Ishikawa (cell line): ENCODE data around the gene CHTF18.

ENCODE experiments used
- CEBPB ChIP-seq: IDR thresholded peaks from 2 replicates; pipeline ENCODE4 v1.6.1; 2012
- CREB1 ChIP-seq: IDR thresholded peaks from 2 replicates; pipeline ENCODE4 v1.6.1; 2012; ENCODE audit warnings: low read depth
- EGR1 ChIP-seq: IDR thresholded peaks from 2 replicates; pipeline ENCODE4 v1.6.1; 2012
- EP300 ChIP-seq: IDR thresholded peaks from 2 replicates; pipeline ENCODE4 v1.6.1; 2012; ENCODE audit warnings: borderline replicate concordance
- FOXM1 ChIP-seq: IDR thresholded peaks from 2 replicates; pipeline ENCODE4 v1.6.1; 2012; ENCODE audit warnings: low read depth, borderline replicate concordance
- NFIC ChIP-seq: IDR thresholded peaks from 2 replicates; pipeline ENCODE4 v1.6.1; 2012
- RAD21 ChIP-seq: IDR thresholded peaks from 2 replicates; pipeline ENCODE4 v1.6.1; 2012; ENCODE audit warnings: low read depth
- TAF1 ChIP-seq: IDR thresholded peaks from 2 replicates; pipeline ENCODE4 v1.6.1; 2012; ENCODE audit warnings: low read depth, mild to moderate bottlenecking
- TCF12 ChIP-seq: IDR thresholded peaks from 2 replicates; pipeline ENCODE4 v1.6.1; 2012; ENCODE audit warnings: low read depth
- TEAD4 ChIP-seq: IDR thresholded peaks from 2 replicates; pipeline ENCODE4 v1.6.1; 2012
- YY1 ChIP-seq: IDR thresholded peaks from 2 replicates; pipeline ENCODE4 v1.6.1; 2012; ENCODE audit warnings: low read depth
- ZBTB7A ChIP-seq: IDR thresholded peaks from 2 replicates; pipeline ENCODE4 v1.6.1; 2012; ENCODE audit warnings: low read depth
- TF ChIP-seq, protein P1 (sequence below): IDR thresholded peaks from 2 replicates; pipeline ENCODE4 v1.6.1; 2012
- TF ChIP-seq, protein P2 (sequence below): IDR thresholded peaks from 2 replicates; pipeline ENCODE4 v1.6.1; 2012; ENCODE audit warnings: low read depth, mild to moderate bottlenecking
- TF ChIP-seq, protein P3 (sequence below): IDR thresholded peaks from 2 replicates; pipeline ENCODE4 v1.6.1; 2012

CHTF18 gene

DNA sequence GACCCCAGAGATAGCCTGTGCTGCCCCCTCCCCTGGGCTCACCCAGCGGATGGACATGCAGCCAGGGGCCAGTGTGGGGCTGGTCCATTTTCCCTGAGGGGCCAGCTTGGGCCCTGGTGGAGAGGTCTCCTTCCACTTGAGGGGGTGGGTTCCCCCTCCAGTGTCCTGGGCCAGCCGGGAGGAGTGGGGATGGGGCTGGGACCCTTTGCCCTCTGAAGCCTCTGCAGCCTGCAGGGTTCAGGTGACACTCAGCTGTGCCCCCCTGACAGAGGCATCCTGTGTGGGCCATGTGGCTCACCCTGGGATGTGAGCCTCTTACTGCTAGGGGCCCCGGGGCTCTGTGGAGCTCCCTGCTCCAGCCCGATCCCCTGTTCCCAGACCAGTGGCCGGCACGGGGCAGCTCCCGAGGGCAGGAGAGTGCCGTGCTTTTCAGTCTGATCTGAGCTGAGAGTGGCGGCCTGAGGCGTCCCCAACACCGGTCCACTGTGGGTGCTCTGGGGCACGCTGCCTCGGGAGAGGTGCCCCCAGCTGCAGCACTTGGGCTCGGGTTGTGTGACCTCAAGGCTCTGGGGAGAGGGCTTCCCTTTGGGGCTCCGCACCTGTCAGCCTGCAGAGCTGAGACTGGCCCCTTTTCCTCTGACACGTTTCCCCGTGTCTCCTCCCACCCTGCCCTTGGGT is 12.6 kb downstream of the CHTF18 start:
- TF ChIP-seq EGR1 (no peak), ZBTB7A (peak; percentile 24; the same call in 1 of the 2 replicates)

DNA sequence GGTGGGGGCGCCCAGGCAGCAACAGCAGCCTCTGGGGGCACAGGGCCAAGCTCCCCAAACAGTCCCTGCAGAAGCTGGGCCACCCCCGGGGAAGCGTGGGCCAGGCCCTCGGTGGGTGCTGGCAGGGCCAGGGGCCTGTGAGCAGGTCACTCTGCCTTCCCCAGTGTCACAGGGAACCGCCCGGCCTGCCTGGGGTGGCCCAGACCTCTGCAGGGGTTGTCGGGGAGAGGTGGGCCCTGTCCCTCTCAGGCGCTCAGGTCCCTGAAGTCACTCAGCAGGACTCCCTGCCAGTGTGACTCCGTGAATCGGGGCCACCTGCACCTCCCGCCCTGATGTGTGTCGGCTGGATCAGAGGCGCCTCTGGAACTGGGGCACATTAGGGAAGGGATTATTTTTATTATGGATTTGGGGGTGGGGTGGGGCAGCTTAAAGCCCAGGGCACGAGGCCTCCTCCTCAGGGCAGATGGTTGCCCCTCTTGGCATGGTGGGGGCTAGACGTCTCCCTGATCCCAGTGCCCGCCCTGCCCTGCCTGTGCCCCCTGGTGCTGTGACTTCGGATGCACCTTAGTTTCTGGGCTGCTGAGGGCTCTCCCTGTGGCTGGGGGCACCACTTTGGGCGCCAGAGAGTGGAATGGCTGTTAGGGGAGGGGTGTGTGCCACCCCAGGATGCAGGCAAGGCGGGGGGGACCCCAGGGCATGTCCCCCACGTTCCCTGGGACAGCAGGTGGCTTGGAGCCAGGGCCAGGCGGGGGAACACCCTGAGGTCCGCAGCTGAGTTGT is 13.4 kb downstream of the CHTF18 start:
- 0 out of 2 replicates have a peak, but pooled peaks have one; percentile 8 for TF ChIP-seq ZBTB7A
- TF ChIP-seq NFIC, result no peak

DNA sequence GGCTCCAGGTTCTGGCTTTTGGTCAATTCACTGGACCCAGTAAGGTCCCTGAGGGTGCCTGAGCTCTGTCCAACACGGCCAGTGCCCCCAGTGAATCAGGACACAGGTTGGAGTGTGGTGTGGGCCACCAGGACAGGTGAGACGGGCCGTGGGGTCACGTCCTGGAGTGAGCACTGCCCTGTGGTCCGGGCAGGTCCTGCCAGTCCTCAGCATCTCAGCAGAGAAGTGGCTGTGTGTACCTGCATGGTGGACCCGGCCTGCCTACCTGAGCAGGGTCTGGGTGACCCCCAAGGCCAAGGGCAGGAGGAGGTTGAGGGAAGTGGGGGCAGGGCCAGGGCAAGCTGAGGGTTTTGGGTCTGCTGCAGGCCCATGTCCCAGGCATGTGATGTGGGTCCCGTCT is 14.0 kb downstream of the CHTF18 start:
- TF ChIP-seq, protein P1, sequence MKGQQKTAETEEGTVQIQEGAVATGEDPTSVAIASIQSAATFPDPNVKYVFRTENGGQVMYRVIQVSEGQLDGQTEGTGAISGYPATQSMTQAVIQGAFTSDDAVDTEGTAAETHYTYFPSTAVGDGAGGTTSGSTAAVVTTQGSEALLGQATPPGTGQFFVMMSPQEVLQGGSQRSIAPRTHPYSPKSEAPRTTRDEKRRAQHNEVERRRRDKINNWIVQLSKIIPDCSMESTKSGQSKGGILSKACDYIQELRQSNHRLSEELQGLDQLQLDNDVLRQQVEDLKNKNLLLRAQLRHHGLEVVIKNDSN, result no peak
- TF ChIP-seq, protein P2, sequence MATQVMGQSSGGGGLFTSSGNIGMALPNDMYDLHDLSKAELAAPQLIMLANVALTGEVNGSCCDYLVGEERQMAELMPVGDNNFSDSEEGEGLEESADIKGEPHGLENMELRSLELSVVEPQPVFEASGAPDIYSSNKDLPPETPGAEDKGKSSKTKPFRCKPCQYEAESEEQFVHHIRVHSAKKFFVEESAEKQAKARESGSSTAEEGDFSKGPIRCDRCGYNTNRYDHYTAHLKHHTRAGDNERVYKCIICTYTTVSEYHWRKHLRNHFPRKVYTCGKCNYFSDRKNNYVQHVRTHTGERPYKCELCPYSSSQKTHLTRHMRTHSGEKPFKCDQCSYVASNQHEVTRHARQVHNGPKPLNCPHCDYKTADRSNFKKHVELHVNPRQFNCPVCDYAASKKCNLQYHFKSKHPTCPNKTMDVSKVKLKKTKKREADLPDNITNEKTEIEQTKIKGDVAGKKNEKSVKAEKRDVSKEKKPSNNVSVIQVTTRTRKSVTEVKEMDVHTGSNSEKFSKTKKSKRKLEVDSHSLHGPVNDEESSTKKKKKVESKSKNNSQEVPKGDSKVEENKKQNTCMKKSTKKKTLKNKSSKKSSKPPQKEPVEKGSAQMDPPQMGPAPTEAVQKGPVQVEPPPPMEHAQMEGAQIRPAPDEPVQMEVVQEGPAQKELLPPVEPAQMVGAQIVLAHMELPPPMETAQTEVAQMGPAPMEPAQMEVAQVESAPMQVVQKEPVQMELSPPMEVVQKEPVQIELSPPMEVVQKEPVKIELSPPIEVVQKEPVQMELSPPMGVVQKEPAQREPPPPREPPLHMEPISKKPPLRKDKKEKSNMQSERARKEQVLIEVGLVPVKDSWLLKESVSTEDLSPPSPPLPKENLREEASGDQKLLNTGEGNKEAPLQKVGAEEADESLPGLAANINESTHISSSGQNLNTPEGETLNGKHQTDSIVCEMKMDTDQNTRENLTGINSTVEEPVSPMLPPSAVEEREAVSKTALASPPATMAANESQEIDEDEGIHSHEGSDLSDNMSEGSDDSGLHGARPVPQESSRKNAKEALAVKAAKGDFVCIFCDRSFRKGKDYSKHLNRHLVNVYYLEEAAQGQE, result no peak; the same call in 1 of the 2 replicates
- TF ChIP-seq CEBPB, result no peak
- TF ChIP-seq CREB1, result no peak

DNA sequence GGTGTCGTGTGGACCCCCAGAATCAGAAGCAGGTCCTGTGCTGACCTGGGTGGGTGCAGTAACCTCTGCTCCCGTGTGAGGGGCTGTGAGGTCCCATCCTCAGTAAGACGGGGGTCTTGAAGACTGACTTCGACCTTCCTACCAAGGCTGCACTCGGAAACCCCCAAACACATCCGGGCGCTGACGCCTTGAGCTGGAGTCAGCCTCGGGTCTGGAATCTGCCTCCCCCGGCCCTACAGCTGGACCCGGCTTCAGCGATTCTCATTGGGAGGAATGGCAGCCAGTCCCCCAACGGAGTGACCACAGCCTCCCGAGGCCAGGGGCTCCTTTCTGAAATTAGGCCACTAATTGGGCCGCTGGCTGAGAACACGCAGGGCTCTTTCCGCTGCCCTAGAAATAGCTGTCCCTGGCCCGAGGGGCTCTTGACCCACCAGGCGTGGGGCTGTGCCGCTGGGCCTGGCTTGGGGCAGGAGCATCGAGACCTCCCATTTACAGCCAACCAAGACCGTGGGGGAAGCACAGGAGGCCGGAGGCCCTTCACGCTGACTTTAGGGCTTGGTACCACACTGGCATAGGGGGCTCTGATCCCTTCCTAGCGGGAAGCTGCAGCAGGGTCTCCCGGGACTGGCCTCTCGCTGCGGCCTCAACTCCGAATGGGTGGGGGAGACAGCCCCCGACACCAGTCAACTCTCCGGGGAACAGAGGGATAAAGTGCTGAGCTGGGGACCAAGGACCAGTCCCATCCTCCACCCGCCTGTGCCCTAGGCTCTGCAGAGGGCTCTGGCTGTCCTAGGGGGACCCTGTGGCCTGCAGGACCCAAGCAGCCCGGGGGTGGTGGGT is 14.7 kb downstream of the CHTF18 start:
- TF ChIP-seq, protein P1, result no peak
- no peak for TF ChIP-seq CREB1
- TF ChIP-seq CEBPB, result no peak
- no peak for TF ChIP-seq TAF1
- TF ChIP-seq ZBTB7A, result no peak
- TF ChIP-seq EGR1, result no peak
- no peak for TF ChIP-seq TEAD4
- TF ChIP-seq NFIC, result no peak
- TF ChIP-seq TCF12, result no peak
- TF ChIP-seq, protein P2, result no peak
- no peak for TF ChIP-seq FOXM1
- no peak for TF ChIP-seq YY1
- no peak for TF ChIP-seq RAD21
- TF ChIP-seq, protein P3, sequence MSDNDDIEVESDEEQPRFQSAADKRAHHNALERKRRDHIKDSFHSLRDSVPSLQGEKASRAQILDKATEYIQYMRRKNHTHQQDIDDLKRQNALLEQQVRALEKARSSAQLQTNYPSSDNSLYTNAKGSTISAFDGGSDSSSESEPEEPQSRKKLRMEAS, result no peak
- no peak for TF ChIP-seq EP300

DNA sequence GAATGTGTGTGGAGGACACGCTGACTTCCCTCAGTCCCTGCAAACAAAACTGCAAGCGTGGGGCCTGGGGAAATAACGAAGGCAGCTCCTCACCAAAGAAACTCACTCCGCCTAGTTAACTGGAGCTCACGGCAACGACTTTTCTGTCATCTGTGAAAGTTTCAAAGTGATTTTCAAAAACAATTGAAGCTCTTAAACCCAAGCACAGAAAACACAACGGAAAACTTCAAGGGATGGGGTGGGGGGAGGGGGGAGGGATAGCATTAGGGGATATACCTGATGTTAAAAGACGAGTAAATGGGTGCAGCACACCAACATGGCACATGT is 15.3 kb downstream of the CHTF18 start:
- no peak for TF ChIP-seq FOXM1
- TF ChIP-seq, protein P1, result no peak
- no peak for TF ChIP-seq EP300
- no peak for TF ChIP-seq EGR1
- TF ChIP-seq, protein P3, result no peak
- TF ChIP-seq TAF1, result no peak
- TF ChIP-seq YY1, result no peak
- TF ChIP-seq, protein P2, result no peak
- TF ChIP-seq NFIC, result no peak
- TF ChIP-seq RAD21, result no peak
- no peak for TF ChIP-seq TEAD4
- TF ChIP-seq TCF12, result no peak
- no peak for TF ChIP-seq CREB1
- no peak for TF ChIP-seq CEBPB
- no peak for TF ChIP-seq ZBTB7A
